Umbilical cord (tissue), 1 donor: ENCODE measurements around the gene FAAP20. TPM values are rescaled to one million over a fixed set of nuclear protein-coding genes. Genes with fewer than 3 reads are reported as not detected.

Source experiments
- total RNA-seq: library from RNA; depleted of rRNA; stranded (reverse); fragments of >200 nt; gene quantifications from one replicate; pipeline ENCODE4 v1.2.3, GENCODE V29; 2014; ENCODE audit warnings: low replicate concordance; ENCODE audit not compliant: insufficient read depth

Gene FAAP20
- total RNA-seq, 1 donor from 2014 or later = 43.3 TPM

Other genes starting within 250 kb of the FAAP20 start
- gene CFAP74, start 191.0 kb downstream of the FAAP20 start, total RNA-seq = 4.6 TPM
- 0.72 TPM for gene GABRD, start 175.4 kb downstream of the FAAP20 start, total RNA-seq
- 35.2 TPM for gene PRKCZ, start 144.4 kb downstream of the FAAP20 start, total RNA-seq
- gene SKI, start 33.5 kb upstream of the FAAP20 start, total RNA-seq = 29.6 TPM
- 8.4 TPM for gene MORN1, start 196.8 kb upstream of the FAAP20 start, total RNA-seq
- 71.3 TPM for gene RER1, start 197.1 kb upstream of the FAAP20 start, total RNA-seq
- gene PEX10, start 217.8 kb upstream of the FAAP20 start, total RNA-seq = 22.6 TPM